Endothelial cell of umbilical vein (primary cell): Measurements from ENCODE around the gene TTLL12. TPM values are rescaled to one million over a fixed set of nuclear protein-coding genes. Genes with fewer than 3 reads are reported as not detected.

ENCODE experiments used
- BruUV-seq: library from RNA; stranded (reverse); fragments of 400-500 nt; replicated peaks from 2 replicates; lab custom pipeline; 2021; lab: Mats Ljungman, UMichigan
- CTCF ChIA-PET: fragments of 300-600, 350-600 bp; sonication (Branson Sonifier 250); formaldehyde crosslinking; loops from one replicate; lab custom pipeline; 2021; ENCODE audit warnings: antibody characterized with exemption, inconsistent platforms; lab: Charles Lee
- POLR2A ChIA-PET: fragments of 300-600, 350-600 bp; sonication (Branson Sonifier 250); formaldehyde crosslinking; loops from one replicate; lab custom pipeline; 2021; ENCODE audit warnings: antibody characterized with exemption, inconsistent platforms; lab: Charles Lee
- DNase-seq: peaks from one replicate; pipeline ENCODE4 v3.0.0-alpha.2; 2011; ENCODE audit warnings: low read depth, low spot score
- FAIRE-seq: peaks from 2 replicates; lab custom pipeline; 2011; peaks lifted over from hg19 to GRCh38; lab: Jason Lieb, UNC
- H2AFZ ChIP-seq: 2 replicates; pipeline ENCODE4 v1.6.0; 2012; ENCODE audit warnings: low read depth, low read length, control low read depth, inconsistent platforms
- H3K27ac ChIP-seq: 2 replicates; pipeline ENCODE4 v1.5.1; 2011; ENCODE audit warnings: low read depth, mild to moderate bottlenecking, control low read depth, low read length, moderate library complexity; ENCODE audit not compliant: insufficient read depth
- H3K27me3 ChIP-seq, 2 experiments: 2 replicates each; pipeline versions ENCODE4 v1.6.0 to v1.6.1; 2011; ENCODE audit warnings: low read length in 2 of 2, mixed read lengths in 1 of 2; ENCODE audit not compliant: control insufficient read depth in 2 of 2, insufficient read depth in 2 of 2
- H3K36me3 ChIP-seq, 2 experiments: 2 replicates in 1 of 2; 3 replicates in 1 of 2; pipeline ENCODE4 v1.5.1; 2011; ENCODE audit warnings: low read length in 2 of 2, mild to moderate bottlenecking in 1 of 2, moderate library complexity in 1 of 2; ENCODE audit not compliant: control insufficient read depth in 2 of 2, insufficient read depth in 2 of 2; ENCODE audit errors: extremely low read depth in 1 of 2
- H3K4me1 ChIP-seq: 3 replicates; pipeline ENCODE4 v1.5.1; 2011; ENCODE audit warnings: mild to moderate bottlenecking, low read length; ENCODE audit not compliant: control insufficient read depth, insufficient read depth; ENCODE audit errors: extremely low read depth
- H3K4me2 ChIP-seq: 2 replicates; pipeline ENCODE4 v1.6.1; 2011; ENCODE audit warnings: low read length, control low read depth, mixed read lengths; ENCODE audit not compliant: insufficient read depth
- H3K4me3 ChIP-seq, 3 experiments: fragments of 200-600 bp in 1 of 3; sonication (generic), shearing (Covaris generic) in 1 of 3; replicated peaks in 1 of 3; 2 replicates each; pipeline ENCODE4 v1.5.1; 2011 to 2016; ENCODE audit warnings: control low read depth in 3 of 3, low read length in 3 of 3, mild to moderate bottlenecking in 2 of 3, inconsistent platforms in 1 of 3, low read depth in 1 of 3, moderate library complexity in 1 of 3; ENCODE audit not compliant: insufficient read depth in 1 of 3
- H3K79me2 ChIP-seq: 2 replicates; pipeline ENCODE4 v1.6.0; 2012; ENCODE audit warnings: low read length, inconsistent platforms; ENCODE audit not compliant: control insufficient read depth, insufficient read depth
- H3K9ac ChIP-seq: replicated peaks from 2 replicates; pipeline ENCODE3; 2011; ENCODE audit warnings: low read length, control low read depth; ENCODE audit not compliant: insufficient read depth; ENCODE audit errors: extremely low read depth
- H3K9me1 ChIP-seq: replicated peaks from 3 replicates; pipeline ENCODE4 v1.6.0; 2011; ENCODE audit warnings: mild to moderate bottlenecking, low read length; ENCODE audit not compliant: control insufficient read depth, insufficient read depth; ENCODE audit errors: extremely low read depth
- H3K9me3 ChIP-seq: replicated peaks from 2 replicates; pipeline ENCODE4 v1.5.1; 2012; ENCODE audit warnings: low read length, inconsistent platforms; ENCODE audit not compliant: control insufficient read depth, insufficient read depth
- H4K20me1 ChIP-seq: replicated peaks from 2 replicates; pipeline ENCODE3; 2011; ENCODE audit warnings: mild to moderate bottlenecking, low read length; ENCODE audit not compliant: control insufficient read depth, insufficient read depth; ENCODE audit errors: extremely low read depth
- CTCF ChIP-seq, 2 donors: IDR thresholded peaks; 1 replicate in 1 of 2; 2 replicates in 1 of 2; pipeline ENCODE4 v1.5.1; 2011; ENCODE audit warnings: low read length in 2 of 2, mild to moderate bottlenecking in 2 of 2, moderate library complexity in 2 of 2, control low read depth in 1 of 2, inconsistent platforms in 1 of 2, low read depth in 1 of 2; ENCODE audit not compliant: insufficient read depth in 1 of 2; ENCODE audit errors: extremely low read depth in 1 of 2
- EZH2 ChIP-seq: IDR thresholded peaks from 2 replicates; pipeline ENCODE4 v1.6.1; 2012; ENCODE audit warnings: borderline replicate concordance, low read depth, mild to moderate bottlenecking, moderate library complexity, low read length, inconsistent platforms; ENCODE audit not compliant: severe bottlenecking
- FOS ChIP-seq: IDR thresholded peaks from 2 replicates; pipeline ENCODE4 v1.6.1; 2011; ENCODE audit warnings: mild to moderate bottlenecking, low read length, moderate library complexity, borderline replicate concordance; ENCODE audit not compliant: insufficient read depth
- GATA2 ChIP-seq: IDR thresholded peaks from 2 replicates; pipeline ENCODE4 v1.7.0; 2011; ENCODE audit warnings: low read depth, mild to moderate bottlenecking, moderate library complexity, mixed read lengths, low read length; ENCODE audit not compliant: insufficient read length, insufficient read depth
- JUN ChIP-seq: IDR thresholded peaks from 2 replicates; pipeline ENCODE4 v1.6.1; 2011; ENCODE audit warnings: borderline replicate concordance, low read depth; ENCODE audit not compliant: insufficient read length, insufficient read depth
- MAX ChIP-seq: IDR thresholded peaks from 2 replicates; pipeline ENCODE4 v1.6.1; 2011; ENCODE audit not compliant: insufficient read depth, insufficient read length
- MYC ChIP-seq: IDR thresholded peaks from one replicate; pipeline ENCODE4 v1.6.1; 2011; ENCODE audit warnings: mild to moderate bottlenecking, low read depth, low read length
- POLR2A ChIP-seq: IDR thresholded peaks from 2 replicates; pipeline ENCODE4 v1.6.1; 2012; ENCODE audit warnings: low read depth, mild to moderate bottlenecking, control low read depth, low read length
- POLR2AphosphoS5 ChIP-seq: IDR thresholded peaks from 2 replicates; pipeline ENCODE4 v1.6.1; 2012; ENCODE audit warnings: low read depth, mild to moderate bottlenecking, control low read depth, low read length, moderate library complexity; ENCODE audit not compliant: insufficient read depth
- dilution Hi-C: fragments of 300-500 bp; cut with MboI; formaldehyde crosslinking; loops from one replicate; pipeline ENCODE4 v1.15.0; 2019; ENCODE audit warnings: low sequenced_read_pairs; ENCODE audit not compliant: extremely low pct_ligation_motif_present
- intact Hi-C: fragments of 100-400 bp; cut with micrococcal nuclease; formaldehyde crosslinking; loops from one replicate; pipeline ENCODE4 v1.10.0; 2022
- polyA plus RNA-seq, 4 experiments: library from polyadenylated mRNA; depleted of rRNA in 3 of 4; stranded (reverse) in 3 of 4; unstranded in 1 of 4; fragments of >200 nt; gene quantifications; 2 replicates each; pipeline versions ENCODE4 v1.2.1 to v1.2.3, GENCODE V29; 2011 to 2012; ENCODE audit warnings: missing spikeins in 1 of 4
- total RNA-seq: library from RNA; stranded (reverse); gene quantifications from 2 replicates; pipeline ENCODE4 v1.2.3, GENCODE V29; 2021

The TTLL12 gene
- total and polyA plus RNA-seq, 2 donors (not counting 3 experiments of a cell fraction or from before 2014, with no cell fraction given), result 26.2 to 36.5 TPM

- Histone ChIP-seq H3K27ac (peak overlapping the region; percentile 62), H2AFZ (no peak overlapping the region), H3K9me3 (no peaks in the 10 kb centered on the region), H3K36me3 (peaks cover 3 to 6% of the 10 kb centered on the region in 2 experiments), H3K9ac (no peak overlapping the region), H3K4me1 (peaks cover 26% of the 10 kb centered on the region), H3K27me3 (no peaks in the 10 kb centered on the region), H3K79me2 (peaks cover 11% of the 10 kb centered on the region), H3K4me2 (no peak overlapping the region), H4K20me1 (no peaks in the 10 kb centered on the region), H3K9me1 (no peaks in the 10 kb centered on the region), H3K4me3 (no peak overlapping the region)
- no TSS peak for BruUV-seq
- intact Hi-C loops, result no loop called here
- peak; percentile 78 for FAIRE-seq
- dilution Hi-C loops, result no loop called here
- POLR2A ChIA-PET, result no interaction called here
- TF ChIP-seq MYC, result no peak
- TF ChIP-seq MAX, result peak; percentile 66
- peak; percentile 72 for DNase-seq
- CTCF ChIA-PET, result no interaction called here
Observed at GRCh38 chr22:43183496-43184277, 3.2 kb downstream of the TTLL12 start.

- H3K4me3 ChIP-seq, result no peak overlapping the region
- dilution Hi-C loops, result no loop called here
- no peak for FAIRE-seq
- H3K9me1 ChIP-seq, result no peaks in the 10 kb centered on the region
- POLR2A ChIA-PET, result no interaction called here
- DNase-seq, result no peak
- H4K20me1 ChIP-seq, result no peaks in the 10 kb centered on the region
- no peaks in the 10 kb centered on the region for H3K9me3 ChIP-seq
- H3K4me1 ChIP-seq, result peaks cover 23% of the 10 kb centered on the region
- TF ChIP-seq POLR2A, result no peak
- no peak for TF ChIP-seq FOS
- TF ChIP-seq CTCF (IDR thresholded peaks at IDR 0.05; ENCODE audit: extremely low read depth in 1 of 2, insufficient read depth in 1 of 2, low read depth in 1 of 2, low read length in 2 of 2), result no peak
- no peak for TF ChIP-seq EZH2
- no peak for TF ChIP-seq POLR2AphosphoS5
- TF ChIP-seq MYC, result no peak
- TF ChIP-seq MAX, result no peak
- no peak for TF ChIP-seq GATA2
- no peak for TF ChIP-seq JUN
- H2AFZ ChIP-seq, result no peak overlapping the region
- no peak overlapping the region for H3K9ac ChIP-seq
- no peaks in the 10 kb centered on the region for H3K27me3 ChIP-seq
- peaks cover 5 to 8% of the 10 kb centered on the region in 2 experiments for H3K36me3 ChIP-seq
- CTCF ChIA-PET, result no interaction called here
- H3K79me2 ChIP-seq, result peaks cover 11% of the 10 kb centered on the region
- intact Hi-C loops, result no loop called here
- H3K27ac ChIP-seq, result no peak overlapping the region
- no TSS peak for BruUV-seq
- no peak overlapping the region for H3K4me2 ChIP-seq
Observed at GRCh38 chr22:43182726-43183125, 4.2 kb downstream of the TTLL12 start.
